Stimulated activated CD4-positive, alpha-beta T cell treated with anti-CD3 and anti-CD28 coated beads, Interleukin-15, amount 100 ng/mL, for 48 hours (primary cell): Measurements from ENCODE around the gene CACNA1C.

Experiments
- DNase-seq, 2 donors: peaks; one replicate each; pipeline ENCODE4 v3.0.0-alpha.2; 2020; ENCODE audit warnings: low read depth in 2 of 2

The CACNA1C gene

GRCh38 chr12:2319737-2320506 lies 267.1 kb downstream of the CACNA1C start:
- no peak for DNase-seq

- DNase-seq: no peak
These were observed 268.1 kb downstream of the CACNA1C start for GRCh38 chr12:2320841-2321240.

DNA sequence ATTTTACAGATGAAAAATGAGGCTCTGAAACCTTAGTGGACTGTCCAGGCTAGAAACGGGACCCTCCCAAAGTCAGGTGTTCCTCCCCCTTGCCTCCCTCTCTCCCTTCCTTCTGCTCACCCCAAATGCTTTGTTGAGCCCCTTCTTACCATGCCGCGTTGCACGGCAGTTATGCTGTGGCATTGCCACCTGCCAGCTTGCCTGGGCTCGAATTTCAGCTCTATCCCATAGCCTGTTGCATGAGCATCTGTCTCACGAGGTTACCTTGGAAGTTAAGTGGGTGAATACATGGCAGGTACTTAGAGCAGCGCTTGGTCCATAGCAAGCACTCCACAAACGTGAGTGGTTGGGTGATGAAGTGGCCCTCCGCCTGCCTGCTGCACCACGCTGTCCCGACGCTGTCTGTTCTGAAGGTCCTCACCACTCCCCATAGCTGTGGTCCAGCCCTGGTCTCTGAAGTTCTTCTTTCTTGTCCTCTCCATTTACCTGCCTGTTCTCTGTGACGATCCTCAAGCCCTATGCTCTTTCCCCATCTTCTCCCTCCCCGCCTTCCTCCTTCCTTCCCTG lies 269.9 kb downstream of the CACNA1C start:
- no peak for DNase-seq

DNA sequence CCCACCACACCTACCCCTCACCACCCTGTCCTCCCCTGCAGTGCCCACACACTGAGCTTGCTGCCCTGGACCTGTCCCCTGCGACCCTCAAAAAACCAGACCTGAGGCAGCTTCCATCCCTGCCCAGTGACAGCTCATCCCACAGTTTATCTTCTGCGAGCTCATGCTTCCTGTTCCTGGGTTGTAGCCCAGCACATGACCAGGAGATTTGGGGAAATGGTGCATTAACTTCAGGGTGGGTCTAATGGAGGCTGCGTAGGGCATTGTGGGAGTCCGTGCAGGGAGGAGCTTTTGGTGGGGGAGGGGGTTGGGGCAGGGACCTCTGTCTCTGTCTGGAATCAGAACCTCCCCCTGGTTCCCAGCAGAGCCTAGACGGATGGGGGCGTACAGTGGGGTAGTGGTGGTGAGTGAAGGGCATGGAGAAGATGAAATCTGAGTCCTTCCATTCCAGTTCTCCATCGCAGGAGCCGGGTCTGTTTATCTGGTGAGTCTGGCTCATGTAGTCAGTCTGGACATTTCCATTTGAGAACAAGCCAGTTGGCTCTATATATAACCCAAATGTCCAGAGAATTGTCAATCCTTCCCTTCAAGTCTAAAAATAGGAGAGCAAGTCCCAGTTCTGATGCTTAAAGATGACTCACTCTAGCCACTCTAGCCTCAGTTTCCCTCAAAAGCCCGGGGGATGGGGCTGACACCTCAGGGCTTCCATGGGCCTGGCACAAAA lies 270.9 kb downstream of the CACNA1C start:
- DNase-seq: no peak

DNA sequence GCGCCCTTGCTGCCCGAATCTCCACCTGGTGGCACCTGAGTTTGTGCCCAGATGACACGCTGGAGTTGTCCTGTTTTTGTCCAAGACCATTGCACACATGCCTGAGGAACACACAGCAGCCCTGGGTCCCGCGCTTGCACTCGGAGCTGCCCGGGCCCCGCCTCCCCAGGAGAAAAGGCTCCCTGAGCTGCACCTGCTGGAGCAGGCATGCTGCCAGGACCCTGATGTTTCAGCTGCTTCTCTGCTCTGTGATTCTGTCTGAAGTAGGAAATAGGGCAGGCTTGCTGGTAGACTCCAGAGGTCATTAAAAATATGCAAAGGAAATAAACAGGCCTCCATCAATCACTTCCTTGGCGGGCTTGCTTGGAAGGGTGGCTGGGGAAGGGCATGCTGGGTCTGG lies 271.6 kb downstream of the CACNA1C start:
- DNase-seq: no peak

- DNase-seq: no peak
These were observed 272.7 kb downstream of the CACNA1C start for GRCh38 chr12:2325519-2325918.

DNA sequence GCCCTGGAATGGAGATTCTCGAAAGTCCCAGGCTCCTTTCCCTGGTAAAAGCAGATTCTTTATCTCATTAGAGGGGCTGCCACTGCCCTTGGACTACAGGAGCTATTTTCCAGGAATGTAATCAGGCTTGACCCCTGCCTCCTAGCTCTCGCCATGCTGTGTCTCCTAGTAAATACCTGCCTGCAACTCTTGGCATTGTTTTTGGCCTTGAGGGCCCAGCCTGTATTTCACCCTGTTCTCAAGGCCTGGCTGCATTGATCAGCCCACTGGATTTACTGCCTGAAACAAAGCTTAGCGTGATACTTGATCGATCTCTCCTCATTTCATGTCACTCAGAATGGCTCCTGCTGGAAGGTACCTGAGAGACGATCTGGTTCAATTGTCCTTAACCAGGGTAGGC lies 273.7 kb downstream of the CACNA1C start:
- no peak for DNase-seq

- no peak for DNase-seq
These were observed 275.9 kb downstream of the CACNA1C start for GRCh38 chr12:2328661-2329060.

DNA sequence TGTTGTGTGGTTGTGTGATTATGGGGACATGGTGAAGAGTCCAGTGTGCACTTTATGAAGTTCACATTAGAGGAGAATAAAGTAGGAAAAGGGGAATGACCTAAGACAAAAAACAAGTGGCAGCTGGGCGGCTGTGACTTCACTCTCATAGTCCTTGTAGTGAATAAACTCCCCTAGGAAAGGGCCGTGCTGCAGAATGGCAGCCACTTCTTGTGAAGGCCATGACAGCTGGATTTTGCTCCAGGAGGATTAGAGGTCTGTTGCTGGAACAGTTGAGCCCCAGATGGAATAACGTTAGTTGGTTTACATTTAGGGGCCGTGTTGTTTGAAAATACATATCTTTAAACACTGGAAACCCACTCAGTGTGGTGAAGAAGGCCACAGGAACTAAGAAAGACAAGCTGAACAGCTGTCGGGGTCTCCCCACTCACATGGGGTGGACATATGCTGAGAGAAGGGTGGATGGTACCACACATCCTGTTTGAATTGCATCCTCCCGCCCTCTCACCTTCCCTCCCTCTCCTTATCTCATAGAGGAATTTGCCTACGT lies 276.9 kb downstream of the CACNA1C start:
- no peak for DNase-seq

GRCh38 chr12:2332236-2332635 lies 279.4 kb downstream of the CACNA1C start:
- DNase-seq: no peak

DNA sequence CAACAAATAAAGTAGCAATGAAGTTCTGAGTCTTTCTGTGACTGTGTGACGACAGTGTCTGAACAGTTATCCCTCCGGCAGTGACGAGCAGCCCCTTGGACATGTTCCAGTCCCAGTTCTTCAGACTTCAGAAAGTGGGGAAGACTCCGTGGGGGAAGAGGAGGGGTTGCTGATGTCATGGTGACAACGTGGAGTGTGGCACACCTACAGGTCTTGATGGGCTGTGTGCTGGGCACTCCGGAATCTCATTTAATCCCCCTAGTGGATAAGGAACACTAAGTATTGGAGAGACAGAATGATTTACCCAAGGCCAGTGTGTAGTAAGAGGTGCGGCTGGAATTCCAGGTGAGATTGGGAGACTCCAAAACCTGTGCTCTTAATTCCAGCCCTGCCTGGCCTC lies 280.2 kb downstream of the CACNA1C start:
- DNase-seq: no peak

- no peak for DNase-seq
These were observed 280.9 kb downstream of the CACNA1C start for GRCh38 chr12:2333491-2334195.

GRCh38 chr12:2334271-2334670 lies 281.5 kb downstream of the CACNA1C start:
- DNase-seq: no peak

DNA sequence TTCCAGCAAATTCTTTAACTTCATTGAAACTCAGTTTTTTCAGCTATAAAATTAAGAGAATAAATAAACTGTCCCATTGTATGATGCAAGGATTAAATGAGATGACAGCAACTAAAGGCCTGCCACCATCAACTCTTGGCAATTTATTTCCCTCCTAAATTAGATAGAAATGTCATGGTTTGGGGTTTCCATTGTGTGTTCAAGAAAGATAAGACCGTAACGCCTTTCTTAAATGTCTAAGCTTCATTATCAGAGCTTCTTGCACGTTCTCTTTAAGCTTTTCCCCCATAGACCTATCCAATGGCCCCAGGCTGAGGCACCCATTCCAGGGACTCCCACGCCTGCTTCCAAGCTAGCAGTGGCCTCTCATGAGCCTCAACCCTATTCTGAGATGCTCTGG lies 281.9 kb downstream of the CACNA1C start:
- DNase-seq: no peak

DNA sequence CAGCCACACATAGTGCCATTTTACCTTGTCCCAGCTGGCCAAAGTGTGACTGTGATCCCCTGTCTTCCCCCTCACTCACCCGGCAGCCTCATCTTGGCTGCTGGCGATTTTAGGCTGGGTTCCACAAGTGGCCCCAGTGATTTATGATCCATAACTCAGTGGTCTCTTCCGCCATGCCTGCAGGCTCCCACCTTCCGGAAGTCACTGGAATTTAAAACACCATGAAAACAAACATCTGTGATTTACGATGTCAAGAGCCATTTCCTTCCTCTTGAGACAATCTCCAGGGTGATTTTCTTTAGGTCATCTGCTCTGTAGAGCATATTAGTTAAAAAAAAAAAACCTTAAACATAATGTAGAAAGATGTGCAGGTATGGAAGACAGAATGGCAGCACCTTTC lies 282.3 kb downstream of the CACNA1C start:
- no peak for DNase-seq

DNA sequence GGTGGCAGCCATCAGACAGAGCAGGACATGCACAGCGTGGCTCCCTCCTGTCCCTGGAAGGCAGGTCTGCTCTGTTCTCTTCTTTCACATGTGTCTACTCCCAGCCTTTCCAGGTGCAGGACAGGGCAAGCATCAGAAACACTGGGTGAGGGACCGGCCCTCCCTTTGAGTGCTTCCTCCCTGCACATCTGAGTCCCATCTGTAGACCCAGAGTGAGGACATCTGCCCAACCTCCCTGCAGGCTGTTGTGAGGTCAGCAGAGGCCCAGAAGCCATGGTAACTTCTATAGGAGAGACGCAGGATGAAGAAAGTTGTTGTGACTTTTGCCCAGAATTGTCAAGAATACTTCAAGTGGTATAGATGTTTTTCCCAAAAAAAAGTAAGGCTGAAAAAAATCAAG lies 282.7 kb downstream of the CACNA1C start:
- DNase-seq: no peak

DNA sequence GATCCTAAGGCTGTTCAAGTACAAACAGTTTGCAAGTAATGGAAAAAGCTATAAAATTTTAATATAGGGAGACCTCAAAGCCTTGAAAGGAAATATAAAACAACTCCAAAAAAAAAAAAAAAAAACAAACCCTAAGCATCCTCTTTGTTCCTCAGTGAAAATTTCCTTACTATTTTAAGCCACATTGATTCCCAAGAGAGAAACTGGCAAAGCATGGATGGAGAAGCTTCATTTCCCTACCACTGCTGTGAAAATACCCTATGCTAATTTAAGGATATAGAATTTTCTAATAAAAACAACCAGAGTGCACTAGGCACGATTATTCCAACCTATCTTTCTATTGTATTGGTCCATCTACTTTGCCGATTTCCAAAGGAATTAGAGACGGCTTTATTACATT lies 283.1 kb downstream of the CACNA1C start:
- no peak for DNase-seq

GRCh38 chr12:2336409-2336829 lies 283.6 kb downstream of the CACNA1C start:
- DNase-seq: no peak

DNA sequence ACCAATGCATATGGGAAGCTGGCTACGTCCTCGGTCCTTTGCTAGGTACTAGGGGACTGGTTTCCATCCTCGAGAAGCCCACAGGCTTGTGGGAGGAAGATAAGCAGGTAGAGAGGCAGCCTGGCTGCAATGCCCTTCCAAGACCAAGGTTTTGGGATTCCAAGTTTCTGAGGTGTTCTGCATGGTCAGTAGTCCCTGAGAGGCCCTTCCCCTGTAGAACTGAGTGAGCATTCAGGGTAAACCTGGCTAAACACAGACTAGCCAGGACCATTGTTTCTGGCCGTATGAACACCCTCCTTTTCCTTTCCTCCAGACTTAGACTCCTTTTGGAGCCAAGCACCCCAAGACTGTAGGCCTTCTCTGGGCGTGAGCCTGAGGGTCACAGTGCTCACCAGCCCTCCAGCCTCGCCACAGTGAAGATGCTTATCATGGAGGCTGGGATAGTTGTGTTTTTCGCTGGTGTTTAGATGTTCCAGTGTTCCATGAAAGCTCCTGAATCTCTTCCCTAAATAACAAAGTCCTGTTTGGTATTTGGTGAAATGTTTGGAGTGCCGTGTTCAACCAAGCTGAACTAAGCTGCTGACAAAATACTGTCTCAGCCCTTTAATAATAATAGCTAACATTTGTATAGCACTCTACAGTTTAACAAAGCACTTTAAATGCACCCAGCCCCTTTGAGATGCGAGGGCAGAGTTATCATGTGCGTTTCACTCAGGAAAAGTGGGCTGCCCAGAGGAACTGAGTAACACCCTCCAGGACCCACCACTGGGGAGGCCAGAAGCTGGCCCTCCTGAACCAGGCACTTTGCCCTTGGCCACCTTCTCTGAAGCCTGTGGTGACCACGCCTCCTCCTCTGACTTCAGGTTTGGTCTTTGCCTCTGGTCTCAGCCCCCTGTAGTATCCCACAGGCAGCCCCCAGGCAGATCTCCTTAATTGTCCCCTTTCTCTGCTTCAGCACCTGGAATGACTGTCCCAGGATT lies 284.5 kb downstream of the CACNA1C start:
- DNase-seq: no peak

- DNase-seq: no peak
These were observed 285.6 kb downstream of the CACNA1C start for GRCh38 chr12:2338381-2338780.

DNA sequence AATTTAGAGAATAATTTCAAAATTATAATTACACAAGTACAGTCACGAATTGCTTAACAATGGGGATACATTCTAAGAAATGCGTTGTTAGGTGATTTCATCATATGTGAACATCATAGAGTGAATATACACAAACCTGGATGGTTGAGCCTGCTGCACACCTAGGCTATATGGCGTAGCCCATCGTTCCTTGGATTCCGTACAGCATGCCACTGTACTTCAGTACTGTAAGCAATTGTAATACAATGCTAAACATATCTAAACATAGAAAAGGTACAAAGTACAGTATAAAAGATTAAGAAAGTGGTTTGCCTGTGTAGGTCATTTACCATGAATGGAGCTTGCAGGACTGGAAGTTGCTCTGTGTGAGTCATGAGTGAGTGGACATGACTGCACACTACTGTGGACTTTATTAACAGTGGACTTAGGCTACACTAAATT lies 286.2 kb downstream of the CACNA1C start:
- no peak for DNase-seq
